CD4-positive, alpha-beta memory T cell (primary cell): ENCODE measurements around the gene EVX2. TPM values are rescaled to one million over a fixed set of nuclear protein-coding genes. Genes with fewer than 3 reads are reported as not detected.

Source experiments
- CTCF ChIA-PET: fragments of 350-600 bp; sonication (Branson Sonifier 250); formaldehyde crosslinking; loops from one replicate; lab custom pipeline; 2021; ENCODE audit warnings: inconsistent platforms; ENCODE audit not compliant: partially characterized antibody; lab: Charles Lee
- POLR2A ChIA-PET: fragments of 350-600 bp; sonication (Branson Sonifier 250); formaldehyde crosslinking; loops from one replicate; lab custom pipeline; 2021; ENCODE audit not compliant: partially characterized antibody; lab: Charles Lee
- DNase-seq, 5 donors: peaks; one replicate each; pipeline versions ENCODE4 v3.0.0 to v3.0.0-alpha.2; 2020 to 2022; ENCODE audit warnings: mixed read lengths in 1 of 5
- H3K27ac ChIP-seq: one replicate; pipeline ENCODE4 v1.7.0; 2013; ENCODE audit warnings: low read depth, low read length
- H3K27me3 ChIP-seq: 2 replicates; pipeline ENCODE4 v1.7.0; 2013; ENCODE audit warnings: mild to moderate bottlenecking, low read length, moderate library complexity; ENCODE audit not compliant: insufficient read depth
- H3K36me3 ChIP-seq: 2 replicates; pipeline ENCODE4 v1.7.0; 2013; ENCODE audit warnings: mild to moderate bottlenecking, low read length, moderate library complexity; ENCODE audit not compliant: insufficient read depth
- H3K4me1 ChIP-seq: 2 replicates; pipeline ENCODE4 v1.7.0; 2013; ENCODE audit warnings: mild to moderate bottlenecking, low read length, moderate library complexity; ENCODE audit not compliant: insufficient read depth
- H3K4me3 ChIP-seq, 2 donors: one replicate each; pipeline ENCODE4 v1.7.0; 2013; ENCODE audit warnings: low read length in 2 of 2, mild to moderate bottlenecking in 1 of 2
- H3K9me3 ChIP-seq, 2 donors: one replicate each; pipeline ENCODE4 v1.7.0; 2013; ENCODE audit warnings: low read length in 2 of 2, control low read depth in 1 of 2; ENCODE audit not compliant: control insufficient read depth in 1 of 2
- H3K27ac Mint-ChIP-seq, 7 donors: one replicate each; pipeline ENCODE4 v1.8.0; 2020 to 2021; ENCODE audit warnings: mixed read lengths in 7 of 7, mild to moderate bottlenecking in 6 of 7, inconsistent platforms in 3 of 7, moderate library complexity in 3 of 7
- H3K27me3 Mint-ChIP-seq, 2 donors: one replicate each; pipeline ENCODE4 v1.8.0; 2020 to 2021; ENCODE audit warnings: mixed read lengths in 2 of 2
- H3K36me3 Mint-ChIP-seq, 2 donors: one replicate each; pipeline ENCODE4 v1.8.0; 2020 to 2021; ENCODE audit warnings: mixed read lengths in 2 of 2, inconsistent platforms in 1 of 2, mild to moderate bottlenecking in 1 of 2
- H3K4me1 Mint-ChIP-seq, 4 donors: one replicate each; pipeline ENCODE4 v1.8.0; 2020 to 2021; ENCODE audit warnings: mixed read lengths in 4 of 4, mild to moderate bottlenecking in 1 of 4
- H3K4me3 Mint-ChIP-seq, 8 donors: one replicate each; pipeline ENCODE4 v1.8.0; 2020 to 2021; ENCODE audit warnings: mixed read lengths in 8 of 8, mild to moderate bottlenecking in 7 of 8, moderate library complexity in 6 of 8, inconsistent platforms in 3 of 8
- H3K9me3 Mint-ChIP-seq, 8 donors: one replicate each; pipeline ENCODE4 v1.8.0; 2020 to 2021; ENCODE audit warnings: mixed read lengths in 8 of 8, mild to moderate bottlenecking in 5 of 8, inconsistent platforms in 3 of 8, moderate library complexity in 1 of 8
- intact Hi-C: fragments of 100-400 bp; cut with micrococcal nuclease; formaldehyde crosslinking; loops from one replicate; pipeline ENCODE4 v1.15.1; 2023
- polyA plus RNA-seq, 2 donors: library from polyadenylated mRNA; unstranded; fragments of 300-500 nt; fragmentation: Illumina TruSeq; gene quantifications; one replicate each; pipeline ENCODE4 v1.2.3, GENCODE V29; 2021
- total RNA-seq, 2 experiments: library from RNA; stranded (reverse); gene quantifications; one replicate each; pipeline ENCODE4 v1.2.3, GENCODE V29; 2021

EVX2 gene
- total and polyA plus RNA-seq, 4 experiments from 2014 or later: not detected

GRCh38 chr2:176130147-176130956 lies 46.6 kb upstream of the EVX2 start:
- Mint-ChIP-seq H3K4me1 (peaks cover 15 to 48% (median 28%) of the 10 kb centered on the region in 4 donors), H3K4me3 (peak overlapping the region in 7 of 8 donors; percentile 50 to 82 (median 72)), H3K27ac (peak overlapping the region in 1 of 7 donors; percentile 88), H3K36me3 (peaks cover 3% of the 10 kb centered on the region in 2 donors), H3K27me3 (peaks cover 68 to 71% of the 10 kb centered on the region in 2 donors), H3K9me3 (peaks cover 0 to 39% (median 14%) of the 10 kb centered on the region in 8 donors)
- H3K36me3 ChIP-seq: no peaks in the 10 kb centered on the region
- ChIA-PET POLR2A (interaction anchor here (1.0 kb wide), 1 partner anchor 35 kb away, joined by 5 read pairs; no protein-coding TSS in a partner anchor), CTCF (interaction anchor here (0.5 to 4.4 kb wide), 9 partner anchors 10 to 1018 kb away, joined by 3 to 32 read pairs (median 6); no protein-coding TSS in a partner anchor)
- DNase-seq: peak in 1 of 5 donors; percentile 49
- H3K27ac ChIP-seq: no peak overlapping the region
- intact Hi-C loops: loop anchor here (5.0 kb wide), 1 partner anchor 128 kb away; the partner anchor contains the start of gene LNPK
- peaks cover 34% of the 10 kb centered on the region for H3K4me1 ChIP-seq
- peaks cover 84% of the 10 kb centered on the region for H3K27me3 ChIP-seq
- no peaks in the 10 kb centered on the region for H3K9me3 ChIP-seq
- no peak overlapping the region for H3K4me3 ChIP-seq

- Histone ChIP-seq H3K9me3 (no peaks in the 10 kb centered on the region), H3K27ac (no peak overlapping the region), H3K4me1 (peaks cover 34% of the 10 kb centered on the region), H3K36me3 (no peaks in the 10 kb centered on the region), H3K27me3 (peaks cover 84% of the 10 kb centered on the region), H3K4me3 (no peak overlapping the region)
- H3K4me1 Mint-ChIP-seq: peaks cover 14 to 42% (median 27%) of the 10 kb centered on the region in 4 donors
- ChIA-PET POLR2A (no interaction called here), CTCF (interaction anchor here (1.3 to 4.4 kb wide), 5 partner anchors 318 to 1019 kb away, joined by 3 to 127 read pairs (median 30); no protein-coding TSS in a partner anchor)
- peaks cover 0 to 3% of the 10 kb centered on the region in 2 donors for H3K36me3 Mint-ChIP-seq
- H3K27ac Mint-ChIP-seq: no peak overlapping the region
- DNase-seq: no peak
- H3K27me3 Mint-ChIP-seq: peaks cover 68 to 70% of the 10 kb centered on the region in 2 donors
- peaks cover 0 to 39% (median 13%) of the 10 kb centered on the region in 8 donors for H3K9me3 Mint-ChIP-seq
- H3K4me3 Mint-ChIP-seq: peak overlapping the region in 6 of 8 donors; percentile 17 to 67 (median 51)
- intact Hi-C loops: loop anchor here (5.0 kb wide), 2 partner anchors 127 to 1033 kb away; partner anchors contain the start of gene LNPK
Observed at GRCh38 chr2:176129813-176130146, 46.0 kb upstream of the EVX2 start.

- H3K4me1 Mint-ChIP-seq: peaks cover 14 to 42% (median 27%) of the 10 kb centered on the region in 4 donors
- peaks cover 34% of the 10 kb centered on the region for H3K4me1 ChIP-seq
- H3K4me3 Mint-ChIP-seq: peak within 1 kb of the TSS; percentile 48 to 82 (median 70)
- H3K27ac Mint-ChIP-seq: peak within 1 kb of the TSS in 5 of 7 donors; percentile 42 to 89 (median 87)
- no peak within 1 kb of the TSS for H3K4me3 ChIP-seq
- ChIA-PET POLR2A (no interaction called here), CTCF (interaction anchor here (3.6 to 4.3 kb wide), 3 partner anchors 325 to 1020 kb away, joined by 30 to 127 read pairs (median 72); no protein-coding TSS in a partner anchor)
- intact Hi-C loops: loop anchor here (5.0 kb wide), 1 partner anchor 1033 kb away; no protein-coding TSS in a partner anchor
- DNase-seq: no peak
- H3K27ac ChIP-seq: no peak within 1 kb of the TSS
- peaks cover 68 to 71% of the 10 kb centered on the region in 2 donors for H3K27me3 Mint-ChIP-seq
- no peaks in the 10 kb centered on the region for H3K9me3 ChIP-seq
- H3K9me3 Mint-ChIP-seq: peaks cover 0 to 39% (median 13%) of the 10 kb centered on the region in 8 donors
- peaks cover 84% of the 10 kb centered on the region for H3K27me3 ChIP-seq
- no peaks in the 10 kb centered on the region for H3K36me3 ChIP-seq
- peaks cover 0 to 3% of the 10 kb centered on the region in 2 donors for H3K36me3 Mint-ChIP-seq
Observed at GRCh38 chr2:176128982-176129796, 45.4 kb upstream of the EVX2 start, which contains the start of gene HOXD8. Gene HOXD8, plus strand, starts transcription at chr2:176129705. Its CDS starts 662 bp downstream, at chr2:176130367.

GRCh38 chr2:176128172-176128981 lies 44.6 kb upstream of the EVX2 start:
- H3K27ac Mint-ChIP-seq: peak overlapping the region in 6 of 7 donors; percentile 26 to 89 (median 68)
- Histone ChIP-seq H3K4me1 (peaks cover 34% of the 10 kb centered on the region), H3K27me3 (peaks cover 85% of the 10 kb centered on the region), H3K36me3 (no peaks in the 10 kb centered on the region), H3K4me3 (no peak overlapping the region), H3K9me3 (no peaks in the 10 kb centered on the region), H3K27ac (no peak overlapping the region)
- H3K27me3 Mint-ChIP-seq: peaks cover 67 to 70% of the 10 kb centered on the region in 2 donors
- H3K9me3 Mint-ChIP-seq: peaks cover 0 to 46% (median 13%) of the 10 kb centered on the region in 8 donors
- H3K4me3 Mint-ChIP-seq: peak overlapping the region; percentile 48 to 82 (median 66)
- H3K4me1 Mint-ChIP-seq: peaks cover 14 to 49% (median 31%) of the 10 kb centered on the region in 4 donors
- CTCF ChIA-PET: interaction anchor here (0.6 to 4.3 kb wide), 14 partner anchors 8 to 1428 kb away, joined by 3 to 127 read pairs (median 6); no protein-coding TSS in a partner anchor
- peaks cover 0 to 5% of the 10 kb centered on the region in 2 donors for H3K36me3 Mint-ChIP-seq
- intact Hi-C loops: loop anchor here (5.0 kb wide), 1 partner anchor 1034 kb away; no protein-coding TSS in a partner anchor
- DNase-seq: no peak
- POLR2A ChIA-PET: no interaction called here

- Histone ChIP-seq H3K36me3 (no peaks in the 10 kb centered on the region), H3K9me3 (no peaks in the 10 kb centered on the region), H3K4me1 (peaks cover 37% of the 10 kb centered on the region), H3K4me3 (no peak overlapping the region), H3K27ac (no peak overlapping the region), H3K27me3 (peaks cover 79% of the 10 kb centered on the region)
- Mint-ChIP-seq H3K4me3 (peak overlapping the region in 2 of 8 donors; percentile 63 to 68), H3K27ac (peak overlapping the region in 3 of 7 donors; percentile 6 to 89 (median 25)), H3K4me1 (peaks cover 14 to 47% (median 29%) of the 10 kb centered on the region in 4 donors), H3K27me3 (peaks cover 63 to 64% of the 10 kb centered on the region in 2 donors), H3K36me3 (peaks cover 0 to 5% of the 10 kb centered on the region in 2 donors), H3K9me3 (peaks cover 0 to 44% (median 11%) of the 10 kb centered on the region in 8 donors)
- ChIA-PET CTCF (interaction anchor here (0.6 to 4.3 kb wide), 28 partner anchors 8 to 1636 kb away, joined by 3 to 127 read pairs (median 5); no protein-coding TSS in a partner anchor), POLR2A (interaction anchor here (2.2 kb wide), 1 partner anchor 327 kb away, joined by 12 read pairs; no protein-coding TSS in a partner anchor)
- intact Hi-C loops: loop anchor here (1.0 to 5.0 kb wide), 7 partner anchors 328 to 1289 kb away; no protein-coding TSS in a partner anchor
- no peak for DNase-seq
Observed at GRCh38 chr2:176127774-176128072, 44.0 kb upstream of the EVX2 start.
